Measurements from ENCODE around the gene PSEN1. TPM values are rescaled to one million over a fixed set of nuclear protein-coding genes. Genes with fewer than 3 reads are reported as not detected.

Gene PSEN1
- total and polyA plus RNA-seq, 9 donors = 27.4 to 36.1 (median 31.0) TPM

- Histone ChIP-seq H3K27me3 (ENCODE audit: control insufficient read depth, insufficient read depth, low read length) (no peaks in the 10 kb centered on the region), H3K36me3 (ENCODE audit: control insufficient read depth, insufficient read depth, low read length) (no peaks in the 10 kb centered on the region), H3K4me1 (ENCODE audit: control insufficient read depth, insufficient read depth, low read length) (no peaks in the 10 kb centered on the region), H3K27ac (ENCODE audit: low read length) (no peak overlapping the region), H3K4me3 (ENCODE audit: low read length) (no peak overlapping the region), H3K9me3 (replicated peaks; ENCODE audit: control insufficient read depth, low read depth, low read length) (no peaks in the 10 kb centered on the region)
- DNase-seq = no peak
- no CpG with 5 or more reads among the region's 4 CpGs for WGBS (ENCODE audit: insufficient coverage)
These were observed 121.8 kb downstream of the PSEN1 start for GRCh38 chr14:73258076-73258475.

GRCh38 chr14:73258845-73259611, 122.7 kb downstream of the PSEN1 start:
- Histone ChIP-seq H3K4me3 (ENCODE audit: low read length) (no peak overlapping the region), H3K27me3 (ENCODE audit: control insufficient read depth, insufficient read depth, low read length) (no peaks in the 10 kb centered on the region), H3K4me1 (ENCODE audit: control insufficient read depth, insufficient read depth, low read length) (no peaks in the 10 kb centered on the region), H3K36me3 (ENCODE audit: control insufficient read depth, insufficient read depth, low read length) (no peaks in the 10 kb centered on the region), H3K27ac (ENCODE audit: low read length) (no peak overlapping the region), H3K9me3 (replicated peaks; ENCODE audit: control insufficient read depth, low read depth, low read length) (no peaks in the 10 kb centered on the region)
- DNase-seq = no peak
- 68% methylated on average over 12 of the region's 20 CpGs for WGBS (ENCODE audit: insufficient coverage)

GRCh38 chr14:73259837-73260236, 123.5 kb downstream of the PSEN1 start:
- H3K4me1 ChIP-seq (ENCODE audit: control insufficient read depth, insufficient read depth, low read length) = no peaks in the 10 kb centered on the region
- no peak overlapping the region for H3K4me3 ChIP-seq (ENCODE audit: low read length)
- no peak overlapping the region for H3K27ac ChIP-seq (ENCODE audit: low read length)
- no peaks in the 10 kb centered on the region for H3K9me3 ChIP-seq (replicated peaks; ENCODE audit: control insufficient read depth, low read depth, low read length)
- WGBS (ENCODE audit: insufficient coverage) = 75% methylated on average over 8 of the region's 9 CpGs
- no peaks in the 10 kb centered on the region for H3K36me3 ChIP-seq (ENCODE audit: control insufficient read depth, insufficient read depth, low read length)
- no peak for DNase-seq
- H3K27me3 ChIP-seq (ENCODE audit: control insufficient read depth, insufficient read depth, low read length) = no peaks in the 10 kb centered on the region

- Histone ChIP-seq H3K27me3 (ENCODE audit: control insufficient read depth, insufficient read depth, low read length) (no peaks in the 10 kb centered on the region), H3K4me3 (ENCODE audit: low read length) (no peak overlapping the region), H3K4me1 (ENCODE audit: control insufficient read depth, insufficient read depth, low read length) (no peaks in the 10 kb centered on the region), H3K27ac (ENCODE audit: low read length) (no peak overlapping the region), H3K9me3 (replicated peaks; ENCODE audit: control insufficient read depth, low read depth, low read length) (no peaks in the 10 kb centered on the region), H3K36me3 (ENCODE audit: control insufficient read depth, insufficient read depth, low read length) (no peaks in the 10 kb centered on the region)
- WGBS (ENCODE audit: insufficient coverage) = 59% methylated on average over 6 of the region's 11 CpGs
- no peak for DNase-seq
These were observed 124.3 kb downstream of the PSEN1 start for GRCh38 chr14:73260574-73260973.

- Histone ChIP-seq H3K36me3 (ENCODE audit: control insufficient read depth, insufficient read depth, low read length) (no peaks in the 10 kb centered on the region), H3K27me3 (ENCODE audit: control insufficient read depth, insufficient read depth, low read length) (no peaks in the 10 kb centered on the region), H3K9me3 (replicated peaks; ENCODE audit: control insufficient read depth, low read depth, low read length) (no peaks in the 10 kb centered on the region), H3K27ac (ENCODE audit: low read length) (no peak overlapping the region), H3K4me1 (ENCODE audit: control insufficient read depth, insufficient read depth, low read length) (no peaks in the 10 kb centered on the region), H3K4me3 (ENCODE audit: low read length) (no peak overlapping the region)
- 58% methylated on average over 6 of the region's 6 CpGs for WGBS (ENCODE audit: insufficient coverage)
- DNase-seq = no peak
These were observed 124.8 kb downstream of the PSEN1 start for GRCh38 chr14:73261075-73261474.

GRCh38 chr14:73261520-73262426, 125.5 kb downstream of the PSEN1 start:
- no peaks in the 10 kb centered on the region for H3K27me3 ChIP-seq (ENCODE audit: control insufficient read depth, insufficient read depth, low read length)
- no peak overlapping the region for H3K4me3 ChIP-seq (ENCODE audit: low read length)
- H3K4me1 ChIP-seq (ENCODE audit: control insufficient read depth, insufficient read depth, low read length) = no peaks in the 10 kb centered on the region
- no peaks in the 10 kb centered on the region for H3K9me3 ChIP-seq (replicated peaks; ENCODE audit: control insufficient read depth, low read depth, low read length)
- H3K36me3 ChIP-seq (ENCODE audit: control insufficient read depth, insufficient read depth, low read length) = no peaks in the 10 kb centered on the region
- no peak for DNase-seq
- WGBS (ENCODE audit: insufficient coverage) = 84% methylated on average over 14 of the region's 15 CpGs
- no peak overlapping the region for H3K27ac ChIP-seq (ENCODE audit: low read length)

GRCh38 chr14:73262427-73263183, 126.3 kb downstream of the PSEN1 start:
- H3K36me3 ChIP-seq (ENCODE audit: control insufficient read depth, insufficient read depth, low read length) = no peaks in the 10 kb centered on the region
- H3K4me3 ChIP-seq (ENCODE audit: low read length) = no peak overlapping the region
- 88% methylated on average over 15 of the region's 20 CpGs for WGBS (ENCODE audit: insufficient coverage)
- no peaks in the 10 kb centered on the region for H3K27me3 ChIP-seq (ENCODE audit: control insufficient read depth, insufficient read depth, low read length)
- H3K9me3 ChIP-seq (replicated peaks; ENCODE audit: control insufficient read depth, low read depth, low read length) = no peaks in the 10 kb centered on the region
- DNase-seq = no peak
- H3K27ac ChIP-seq (ENCODE audit: low read length) = no peak overlapping the region
- H3K4me1 ChIP-seq (ENCODE audit: control insufficient read depth, insufficient read depth, low read length) = no peaks in the 10 kb centered on the region

GRCh38 chr14:73263606-73264005, 127.3 kb downstream of the PSEN1 start:
- Histone ChIP-seq H3K27ac (ENCODE audit: low read length) (no peak overlapping the region), H3K9me3 (replicated peaks; ENCODE audit: control insufficient read depth, low read depth, low read length) (no peaks in the 10 kb centered on the region), H3K27me3 (ENCODE audit: control insufficient read depth, insufficient read depth, low read length) (no peaks in the 10 kb centered on the region), H3K4me1 (ENCODE audit: control insufficient read depth, insufficient read depth, low read length) (no peaks in the 10 kb centered on the region), H3K4me3 (ENCODE audit: low read length) (no peak overlapping the region), H3K36me3 (ENCODE audit: control insufficient read depth, insufficient read depth, low read length) (no peaks in the 10 kb centered on the region)
- no peak for DNase-seq
- WGBS (ENCODE audit: insufficient coverage) = 78% methylated on average over 4 of the region's 7 CpGs

- H3K36me3 ChIP-seq (ENCODE audit: control insufficient read depth, insufficient read depth, low read length) = no peaks in the 10 kb centered on the region
- WGBS (ENCODE audit: insufficient coverage) = 72% methylated on average over 14 of the region's 23 CpGs
- no peaks in the 10 kb centered on the region for H3K9me3 ChIP-seq (replicated peaks; ENCODE audit: control insufficient read depth, low read depth, low read length)
- no peak overlapping the region for H3K27ac ChIP-seq (ENCODE audit: low read length)
- H3K4me3 ChIP-seq (ENCODE audit: low read length) = no peak overlapping the region
- no peaks in the 10 kb centered on the region for H3K27me3 ChIP-seq (ENCODE audit: control insufficient read depth, insufficient read depth, low read length)
- no peaks in the 10 kb centered on the region for H3K4me1 ChIP-seq (ENCODE audit: control insufficient read depth, insufficient read depth, low read length)
- no peak for DNase-seq
These were observed 128.0 kb downstream of the PSEN1 start for GRCh38 chr14:73264080-73264884.
